LNCaP clone FGC (cell line): ENCODE data around the gene CHRNA5.
A peak's percentile ranks its signal among the peaks of the same experiment; 100 is the strongest.
"Not testable (repeated sequence)": the region's sequence is repeated elsewhere in the genome, so short reads cannot be mapped to it uniquely, and the experiment has no call there.

ENCODE experiments used
- DNase-seq: peaks from one replicate; pipeline ENCODE4 v3.0.0-alpha.2; 2011; ENCODE audit warnings: low read depth
- H3K4me3 ChIP-seq: 2 replicates; pipeline ENCODE4 v1.5.1; 2011; ENCODE audit warnings: mild to moderate bottlenecking, low read depth, low read length, control low read depth
- CTCF ChIP-seq: IDR thresholded peaks from 2 replicates; pipeline ENCODE4 v1.5.1; 2012; ENCODE audit warnings: mild to moderate bottlenecking; ENCODE audit not compliant: control insufficient read depth, insufficient read depth; ENCODE audit errors: extremely low read depth

CHRNA5 gene

GRCh38 chr15:78550815-78551214 lies 14.5 kb upstream of the CHRNA5 start:
- no peak for DNase-seq
- TF ChIP-seq CTCF: no peak
- H3K4me3 ChIP-seq: no peak overlapping the region

GRCh38 chr15:78551902-78552301 lies 13.4 kb upstream of the CHRNA5 start:
- DNase-seq: no peak
- TF ChIP-seq CTCF: no peak
- no peak overlapping the region for H3K4me3 ChIP-seq

DNA sequence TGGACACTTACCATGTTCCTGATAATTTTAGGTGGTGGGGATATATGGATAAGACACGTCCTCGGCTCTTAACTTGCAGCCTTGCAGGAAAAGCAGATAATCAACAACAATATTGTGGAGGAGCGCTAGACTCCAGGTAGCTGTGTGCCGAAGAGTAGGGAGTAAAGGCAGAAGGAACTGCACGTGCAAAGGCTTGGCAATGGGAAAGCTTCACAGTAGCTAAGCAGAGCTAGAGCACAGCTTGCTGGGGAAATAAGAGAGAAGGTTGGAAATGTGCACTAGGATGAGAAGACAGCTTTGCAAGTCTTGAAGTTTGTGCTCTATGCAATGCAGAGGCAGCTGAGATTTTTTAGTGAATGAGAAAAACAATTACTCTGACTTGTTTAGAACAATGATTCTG lies 12.7 kb upstream of the CHRNA5 start:
- no peak overlapping the region for H3K4me3 ChIP-seq
- DNase-seq: no peak
- TF ChIP-seq CTCF: peak; percentile 13; the same call in 1 of the 2 replicates

DNA sequence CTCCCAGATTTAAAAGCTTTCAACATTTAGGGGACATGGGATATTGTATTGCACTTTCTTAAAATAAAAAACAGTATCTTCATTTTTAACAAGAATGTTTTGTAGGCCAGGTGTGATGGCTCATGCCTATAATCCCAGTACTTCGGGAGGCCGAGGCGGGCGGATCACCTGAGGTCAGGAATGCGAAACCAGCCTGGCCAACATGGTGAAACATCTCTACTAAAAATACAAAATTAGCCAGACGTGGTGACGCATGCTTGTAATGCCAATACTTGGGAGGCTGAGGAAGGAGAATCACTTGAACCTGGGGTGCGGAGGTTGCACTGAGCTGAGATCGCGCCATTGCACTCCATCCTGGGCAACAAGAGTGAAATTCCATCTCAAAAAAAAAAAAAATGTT lies 5.1 kb upstream of the CHRNA5 start:
- not testable (repeated sequence) for H3K4me3 ChIP-seq, DNase-seq

- H3K4me3 ChIP-seq: no peak overlapping the region
- no peak for DNase-seq
- TF ChIP-seq CTCF: no peak
Measured at GRCh38 chr15:78561490-78561889, 3.8 kb upstream of the CHRNA5 start.

GRCh38 chr15:78563092-78563491 lies 2.2 kb upstream of the CHRNA5 start:
- H3K4me3 ChIP-seq: no peak overlapping the region
- TF ChIP-seq CTCF: no peak

DNA sequence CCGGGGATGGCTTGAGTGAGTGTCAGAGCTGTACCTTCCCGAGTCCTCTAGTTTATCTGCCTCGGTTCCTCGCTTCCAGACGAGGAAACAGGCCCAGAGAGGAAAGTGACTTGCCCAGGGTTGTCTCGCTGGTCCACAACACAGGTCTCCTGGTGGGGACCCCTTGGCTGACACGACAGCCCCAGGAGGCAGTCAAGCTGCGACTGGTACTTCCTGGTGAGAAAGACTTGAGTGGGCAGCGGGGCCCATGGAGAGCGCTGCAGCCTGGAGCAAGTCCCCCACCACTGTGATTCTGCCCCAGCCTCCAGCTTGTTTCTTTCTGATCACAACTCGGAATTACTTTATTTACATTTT lies 600 bp upstream of the CHRNA5 start:
- peak overlapping the region; percentile 77 for H3K4me3 ChIP-seq
- no peak for TF ChIP-seq CTCF
- DNase-seq: no peak

More at GRCh38 chr15:78563092-78563491, 2.2 kb upstream of the CHRNA5 start:
- DNase-seq: no peak
